IPS DF 19.7 (cell line): ENCODE results near the gene PPM1H.
A peak's percentile ranks its signal among the peaks of the same experiment; 100 is the strongest.
"Not testable (repeated sequence)": the region's sequence is repeated elsewhere in the genome, so short reads cannot be mapped to it uniquely, and the experiment has no call there.

Experiments used
- DNase-seq: peaks from one replicate; pipeline ENCODE4 v3.0.0-alpha.2; 2013; ENCODE audit warnings: low read depth, low spot score

Gene PPM1H

GRCh38 chr12:62934799-62935674, at the start of gene PPM1H:
Gene PPM1H (minus strand): TSS chr12:62935150. CDS start chr12:62934736, 414 bp downstream.
- peak; percentile 83 for DNase-seq

GRCh38 chr12:62983594-62983993, 48.6 kb upstream of the PPM1H start:
- DNase-seq = no peak

- DNase-seq = no peak
These were observed 43.8 kb upstream of the PPM1H start for GRCh38 chr12:62978768-62979167.

DNA sequence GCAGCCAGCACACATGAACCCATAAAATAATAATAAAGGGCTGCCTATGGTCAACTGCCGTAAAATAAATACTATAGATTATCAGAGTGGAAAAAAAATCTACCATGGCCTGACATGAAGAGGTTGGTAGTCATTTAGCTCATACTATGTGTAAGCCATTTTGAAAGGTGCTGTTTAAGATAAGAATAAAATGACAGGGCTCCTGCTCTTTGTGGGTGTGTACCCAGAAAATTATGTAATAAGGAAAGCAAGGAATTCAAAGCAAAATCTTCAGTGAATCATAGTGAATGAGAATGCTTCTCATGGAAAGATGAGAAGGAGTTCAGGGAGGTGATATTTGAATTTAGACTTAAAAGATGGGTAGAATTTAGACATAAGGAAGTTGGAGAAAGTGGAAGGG, 42.9 kb upstream of the PPM1H start:
- no peak for DNase-seq

DNA sequence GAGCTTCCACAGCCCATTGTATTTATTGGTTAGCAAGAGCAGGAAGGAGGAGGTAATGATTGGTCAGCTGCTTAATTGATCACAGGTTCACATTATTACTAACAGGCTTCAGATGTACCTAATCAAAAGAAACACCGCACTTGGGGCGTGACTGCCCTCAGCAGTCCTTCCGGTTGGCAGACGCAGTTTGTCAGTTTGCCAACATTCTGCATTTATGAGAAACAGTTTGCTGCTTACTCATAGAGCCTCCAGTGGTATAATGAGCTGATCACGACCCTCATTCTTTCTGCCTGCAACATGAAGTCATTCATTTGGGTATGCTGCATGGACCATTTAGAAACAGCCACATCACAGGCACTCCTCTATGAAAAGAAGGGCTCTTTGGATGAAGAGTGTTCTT, 42.5 kb upstream of the PPM1H start:
- DNase-seq = no peak

DNA sequence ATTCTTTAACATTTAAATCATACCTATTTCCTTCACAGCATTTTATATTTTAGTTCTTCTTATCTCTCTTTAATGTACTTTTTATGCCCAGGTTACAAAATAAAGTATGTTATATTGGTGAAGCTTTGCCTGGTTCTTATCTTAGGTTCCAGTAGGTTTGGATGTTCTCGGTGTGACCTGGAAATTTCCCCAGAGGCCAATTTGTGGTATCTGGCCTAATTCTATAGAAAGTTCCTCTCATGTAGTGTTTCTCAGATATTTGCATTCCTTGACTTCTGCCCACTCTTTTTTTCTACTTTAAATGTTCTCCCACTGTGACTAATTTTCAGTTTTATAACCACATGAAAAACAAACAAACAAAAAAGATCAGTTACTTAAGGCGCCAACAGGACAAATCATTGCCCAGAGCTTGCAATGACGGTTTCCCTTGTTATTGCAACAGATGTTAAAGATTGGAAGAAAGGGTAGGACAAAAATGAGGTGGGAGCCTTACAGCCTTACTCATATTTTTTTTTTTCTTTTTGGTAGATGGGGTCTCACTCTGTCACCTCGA, 41.2 kb upstream of the PPM1H start:
- DNase-seq = no peak

- DNase-seq = no peak
These were observed 37.0 kb upstream of the PPM1H start for GRCh38 chr12:62971769-62972525.

- DNase-seq = no peak
These were observed 34.7 kb upstream of the PPM1H start for GRCh38 chr12:62969695-62970094.

DNA sequence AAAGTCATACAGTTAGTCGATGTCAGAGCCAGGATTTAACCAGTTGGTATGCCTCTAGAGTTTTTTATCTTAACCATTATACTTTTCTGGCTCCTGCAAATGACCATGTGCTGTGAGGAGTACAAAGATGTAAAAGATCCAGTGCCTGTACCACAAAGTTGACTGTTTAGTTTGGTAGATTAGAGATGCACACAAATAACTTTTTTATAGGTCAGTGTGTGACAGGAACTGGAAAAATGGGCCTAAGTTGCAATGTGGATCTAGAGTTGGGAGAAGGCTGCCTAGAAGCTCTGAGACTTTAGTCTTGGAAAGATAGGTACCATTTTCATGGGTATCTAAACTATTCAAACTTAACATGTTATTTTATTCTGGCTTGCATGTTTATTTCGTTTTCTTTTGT, 32.8 kb upstream of the PPM1H start:
- DNase-seq = no peak

GRCh38 chr12:62966990-62967506, 32.1 kb upstream of the PPM1H start:
- no peak for DNase-seq

DNA sequence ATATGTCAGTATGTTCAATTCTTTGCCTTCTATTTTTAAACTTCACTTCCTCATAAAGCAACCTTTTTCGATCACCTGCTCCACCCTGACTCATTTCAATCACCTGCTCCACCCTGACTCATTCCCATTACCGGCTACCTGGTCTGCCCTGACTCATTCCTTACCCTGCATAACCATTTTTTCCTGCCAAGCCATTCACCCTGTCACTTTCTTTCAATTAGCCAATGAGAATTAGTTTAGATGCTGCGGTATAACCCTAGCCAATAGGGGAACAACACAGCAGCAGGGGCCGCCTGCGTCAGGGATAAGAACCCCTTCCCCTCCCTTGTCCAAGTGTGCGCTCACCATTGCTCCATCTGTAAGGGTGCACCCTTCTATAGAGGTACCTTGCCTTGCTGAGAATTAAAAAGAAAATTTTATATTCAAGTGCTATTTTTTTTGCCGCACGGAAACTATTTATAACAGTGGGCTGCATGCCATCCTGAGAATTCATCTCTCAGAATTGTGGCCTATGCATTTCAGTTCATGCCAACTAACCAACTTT, 31.6 kb upstream of the PPM1H start:
- not testable (repeated sequence) for DNase-seq

GRCh38 chr12:62965700-62966099, 30.8 kb upstream of the PPM1H start:
- DNase-seq = not testable (repeated sequence)

GRCh38 chr12:62965242-62965641, 30.3 kb upstream of the PPM1H start:
- not testable (repeated sequence) for DNase-seq

GRCh38 chr12:62963486-62964041, 28.6 kb upstream of the PPM1H start:
- no peak for DNase-seq

- DNase-seq = no peak
These were observed 25.4 kb upstream of the PPM1H start for GRCh38 chr12:62960324-62960723.

- no peak for DNase-seq
These were observed 24.8 kb upstream of the PPM1H start for GRCh38 chr12:62959745-62960144.

DNA sequence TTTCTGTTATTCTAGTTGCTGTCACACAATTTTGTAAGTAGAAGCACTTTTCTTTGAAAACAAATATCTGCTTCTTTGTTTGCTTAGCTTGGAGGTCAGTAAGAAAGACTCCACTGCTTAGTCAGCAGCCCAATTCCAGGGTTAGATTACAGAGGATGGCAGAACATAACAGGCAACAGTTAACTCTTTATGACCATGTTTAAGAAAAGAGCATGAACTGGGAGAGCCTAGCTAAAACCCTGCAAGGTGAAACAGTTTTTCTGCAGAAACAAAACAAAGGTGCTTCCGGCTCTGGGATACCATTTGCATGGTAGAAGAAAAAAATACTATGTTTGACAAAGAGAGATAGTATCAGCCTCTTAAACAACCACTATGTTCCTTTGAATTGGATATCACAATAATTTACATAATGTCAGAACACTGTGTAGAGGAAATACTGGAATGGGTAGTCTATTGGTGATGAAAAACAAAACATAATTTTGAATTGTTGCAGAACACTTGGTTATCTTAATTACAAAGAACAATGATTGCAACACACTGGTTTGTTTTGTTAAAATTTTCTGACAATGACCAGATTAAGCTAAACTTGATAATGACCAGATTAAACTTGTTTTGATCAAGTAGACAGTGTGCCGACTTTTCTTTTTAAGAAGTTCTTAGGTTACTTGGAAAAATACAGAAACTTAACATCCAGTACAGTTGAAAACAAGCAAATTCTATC, 22.4 kb upstream of the PPM1H start:
- DNase-seq = peak; percentile 60

GRCh38 chr12:62955678-62956077, 20.7 kb upstream of the PPM1H start:
- no peak for DNase-seq

- no peak for DNase-seq
These were observed 15.4 kb upstream of the PPM1H start for GRCh38 chr12:62950317-62950716.

DNA sequence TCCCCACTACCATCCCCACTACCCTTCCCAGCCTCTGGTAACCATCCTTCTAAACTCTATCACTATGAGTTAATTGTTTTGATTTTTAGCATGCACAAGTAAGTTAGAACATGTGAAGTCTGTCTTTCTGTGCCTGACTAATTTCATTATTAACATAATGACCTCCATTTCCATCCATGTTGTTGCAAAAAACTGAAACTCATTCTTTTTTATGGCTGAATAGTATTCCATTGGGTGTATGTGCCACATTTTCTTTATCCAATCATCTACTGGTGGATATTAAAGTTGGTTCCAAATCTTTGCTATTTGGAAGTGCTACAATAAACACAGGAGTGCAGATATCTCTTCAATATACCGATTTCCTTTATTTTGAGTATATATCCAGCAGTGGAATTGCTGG, 13.2 kb upstream of the PPM1H start:
- DNase-seq = no peak

DNA sequence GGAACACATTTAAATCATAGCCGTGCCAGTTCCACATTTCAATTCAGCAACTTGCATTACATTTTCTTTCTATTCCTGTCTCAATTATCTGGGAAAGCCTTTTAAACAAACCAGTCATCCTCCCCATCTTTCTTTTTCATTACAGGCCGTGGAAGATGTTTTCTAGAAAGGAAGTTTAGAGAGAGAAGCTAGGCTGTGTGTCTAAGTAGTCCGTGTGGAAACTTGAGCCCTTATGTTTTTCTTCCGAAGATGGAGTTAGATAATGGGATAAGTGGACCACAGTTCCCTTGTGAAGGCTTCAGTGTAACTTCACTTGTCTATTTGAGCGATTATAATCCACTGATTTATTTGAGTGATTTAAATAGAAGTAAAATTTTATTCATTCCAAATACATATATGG, 12.4 kb upstream of the PPM1H start:
- no peak for DNase-seq
